Vagina (tissue), 2 donors: Measurements from ENCODE around the gene TADA2A.

Source experiments
- POLR2A ChIP-seq, 2 donors: fragments of 450-650 bp; IDR thresholded peaks; one replicate each; pipeline ENCODE4 v1.6.1; 2017; ENCODE audit warnings: antibody characterized with exemption in 2 of 2, mild to moderate bottlenecking in 2 of 2, moderate library complexity in 2 of 2
- POLR2AphosphoS5 ChIP-seq, 2 donors: sonication (generic); formaldehyde crosslinking; IDR thresholded peaks; one replicate each; pipeline ENCODE4 v1.9.0; 2017; ENCODE audit warnings: antibody characterized with exemption in 2 of 2, mild to moderate bottlenecking in 2 of 2, low read depth in 1 of 2; ENCODE audit not compliant: insufficient read depth in 1 of 2

DNA sequence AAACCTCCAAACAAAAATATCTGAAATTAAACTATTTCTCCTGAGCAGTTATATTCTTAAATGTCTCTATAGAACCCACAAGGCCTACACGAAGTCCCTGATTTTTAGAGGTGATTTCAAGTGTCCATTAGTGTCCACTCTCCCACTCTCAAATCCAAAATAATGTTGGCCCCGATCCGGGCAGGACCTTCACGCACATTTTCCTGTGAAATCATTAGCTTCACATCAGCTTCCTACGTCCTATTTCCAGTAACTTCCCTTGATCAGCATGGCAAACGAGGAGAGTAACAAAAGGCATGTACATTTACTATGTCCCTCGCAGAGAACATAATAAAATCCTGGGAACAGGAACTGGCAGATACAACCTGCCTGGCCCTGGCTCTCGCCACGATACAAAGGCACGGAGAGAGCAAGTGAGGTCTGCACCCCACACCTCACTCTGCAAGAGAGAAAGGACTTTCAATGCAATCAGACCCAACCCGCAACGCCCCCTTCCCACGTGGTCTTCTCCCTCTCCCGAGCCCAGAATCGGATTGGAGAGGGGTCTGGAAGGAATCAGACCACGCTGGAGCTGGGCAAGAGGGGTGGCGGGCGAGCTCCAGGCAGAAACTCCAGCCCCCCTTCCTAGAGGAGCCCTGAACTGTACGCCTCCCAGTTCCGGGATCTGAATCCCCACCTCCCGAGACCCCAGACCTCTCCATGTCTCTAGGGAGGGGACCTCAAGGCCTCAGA is 48.4 kb upstream of the TADA2A start:
- no peak for TF ChIP-seq POLR2A (IDR thresholded peaks at IDR 0.05)
- TF ChIP-seq POLR2AphosphoS5 (IDR thresholded peaks at IDR 0.05; ENCODE audit: insufficient read depth in 1 of 2, low read depth in 1 of 2), result no peak
